Mucosa of descending colon (tissue), 3 donors: ENCODE data around the gene MAPKAP1. TPM values are rescaled to one million over a fixed set of nuclear protein-coding genes. Genes with fewer than 3 reads are reported as not detected.
A peak's percentile ranks its signal among the peaks of the same experiment; 100 is the strongest.

Source experiments
- ATAC-seq: fragments of 200-7000 bp; cut with Tn5 transposase; one replicate; pipeline ENCODE4 v1.9.1; 2020; ENCODE audit warnings: mild to moderate bottlenecking, moderate library complexity
- DNase-seq, 3 donors: peaks; one replicate each; pipeline ENCODE4 v3.0.0-alpha.2; 2020
- H3K36me3 ChIP-seq: fragments of 200-600 bp; one replicate; pipeline ENCODE4 v1.8.0; 2021; ENCODE audit warnings: low read depth, mild to moderate bottlenecking
- H3K4me1 ChIP-seq: fragments of 200-600 bp; one replicate; pipeline ENCODE4 v1.8.0; 2021; ENCODE audit warnings: low read depth, mild to moderate bottlenecking
- H3K4me3 ChIP-seq: fragments of 200-600 bp; one replicate; pipeline ENCODE4 v1.8.0; 2021; ENCODE audit warnings: mild to moderate bottlenecking
- H3K9me3 ChIP-seq: fragments of 200-600 bp; one replicate; pipeline ENCODE4 v1.8.0; 2021; ENCODE audit warnings: mild to moderate bottlenecking
- CTCF ChIP-seq: fragments of 200-600 bp; IDR thresholded peaks from one replicate; pipeline ENCODE4 v1.8.0; 2022; ENCODE audit warnings: antibody characterized with exemption, mild to moderate bottlenecking
- intact Hi-C, 2 donors: fragments of 100-400 bp; cut with DNase I in 1 of 2; cut with micrococcal nuclease in 1 of 2; formaldehyde crosslinking; loops; one replicate each; pipeline versions ENCODE4 v1.11.0 to v1.11.1; 2022; cut with DNase I, micrococcal nuclease
- total RNA-seq, 3 donors: library from RNA; stranded (reverse); fragmentation: NEBNext Ultra II Directional in 2 of 3; extraction: Animal tissue kit (Norgen Biotek cat#: 25700) in 2 of 3; gene quantifications; one replicate each; pipeline versions ENCODE4 v1.2.1 to v1.2.4, GENCODE V29; 2021 to 2023
- donor health status: DM: no; HTN: no; CAD: no; lungs with moderate emphysema.
- donor health status: DM: no; HTN: no; CAD: no.
- donor health status: DM: no; HTN: yes; CAD: no.

MAPKAP1 gene
- total RNA-seq, 3 donors from 2014 or later, result 73.2 to 98.4 (median 84.9) TPM

DNA sequence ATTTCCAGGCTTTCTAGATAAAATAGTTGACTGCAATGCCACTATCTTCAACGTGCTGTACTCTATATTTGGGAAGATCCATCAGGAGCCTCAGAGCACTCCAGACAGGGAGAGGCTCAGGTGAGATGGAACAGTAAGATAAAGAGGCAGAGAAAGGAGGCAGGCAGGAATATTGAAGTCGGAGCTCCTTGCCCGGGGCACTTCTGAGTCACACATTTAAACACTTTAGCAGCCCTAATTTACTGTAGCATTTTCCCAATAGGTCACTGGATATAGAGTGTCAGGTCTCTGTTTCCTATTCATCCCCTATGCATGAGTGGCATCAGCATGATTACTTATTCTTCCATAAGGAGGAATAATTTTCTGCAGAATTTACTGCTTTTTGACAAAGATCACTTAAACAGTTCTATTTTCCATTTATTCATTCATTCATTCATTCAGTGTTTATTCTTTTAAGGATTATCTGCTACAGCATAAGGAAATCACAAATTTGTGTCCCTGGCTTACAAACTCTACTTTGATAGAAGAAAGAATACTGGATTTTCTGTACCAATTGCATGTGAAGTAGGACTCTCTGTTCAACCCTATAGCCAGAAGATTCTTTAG, 170.7 kb downstream of the MAPKAP1 start:
- intact Hi-C loops, result no loop called here
- no peak for ATAC-seq
- no peak for DNase-seq
- no peaks in the 10 kb centered on the region for H3K9me3 ChIP-seq
- TF ChIP-seq CTCF, result no peak
- H3K4me1 ChIP-seq, result peaks cover 13% of the 10 kb centered on the region
- no peak overlapping the region for H3K4me3 ChIP-seq
- no peaks in the 10 kb centered on the region for H3K36me3 ChIP-seq

DNA sequence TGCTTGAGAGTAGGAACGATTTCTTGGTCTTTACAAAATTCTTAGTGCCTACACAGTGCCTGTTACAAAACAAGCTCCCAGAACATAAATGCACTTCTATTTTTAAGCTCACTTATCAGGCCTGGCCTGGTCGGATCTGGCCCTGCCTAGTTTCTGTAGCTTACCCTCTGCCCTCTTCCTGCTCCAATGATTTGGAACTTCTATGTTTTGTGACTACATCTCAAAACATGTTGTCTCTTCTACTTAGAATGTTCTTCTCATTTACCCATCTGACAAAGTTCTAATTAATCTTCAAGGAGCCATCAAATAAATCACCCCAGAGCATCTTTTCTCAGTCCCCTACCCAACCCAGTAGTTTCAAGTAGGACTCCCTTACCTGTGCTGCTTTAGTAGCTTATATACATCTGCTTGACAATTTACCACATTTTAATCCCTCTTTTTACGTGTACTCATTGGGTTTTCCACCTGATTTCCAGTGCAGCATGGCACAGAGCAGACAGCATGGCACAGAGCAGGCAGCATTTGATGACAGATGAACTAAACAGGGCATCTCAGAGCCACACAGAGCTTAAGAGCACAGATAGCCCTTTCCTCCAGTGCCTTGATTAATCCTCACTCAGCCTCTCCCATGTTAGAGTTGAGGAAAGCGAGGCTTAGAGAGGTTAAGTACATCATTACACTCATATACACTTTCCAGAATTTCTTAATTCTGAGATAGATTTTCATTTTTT, 171.9 kb downstream of the MAPKAP1 start:
- Histone ChIP-seq H3K9me3 (no peaks in the 10 kb centered on the region), H3K36me3 (no peaks in the 10 kb centered on the region), H3K4me3 (no peak overlapping the region), H3K4me1 (peaks cover 13% of the 10 kb centered on the region)
- DNase-seq (no peak), ATAC-seq (no peak)
- TF ChIP-seq CTCF, result no peak
- intact Hi-C loops, result no loop called here

DNA sequence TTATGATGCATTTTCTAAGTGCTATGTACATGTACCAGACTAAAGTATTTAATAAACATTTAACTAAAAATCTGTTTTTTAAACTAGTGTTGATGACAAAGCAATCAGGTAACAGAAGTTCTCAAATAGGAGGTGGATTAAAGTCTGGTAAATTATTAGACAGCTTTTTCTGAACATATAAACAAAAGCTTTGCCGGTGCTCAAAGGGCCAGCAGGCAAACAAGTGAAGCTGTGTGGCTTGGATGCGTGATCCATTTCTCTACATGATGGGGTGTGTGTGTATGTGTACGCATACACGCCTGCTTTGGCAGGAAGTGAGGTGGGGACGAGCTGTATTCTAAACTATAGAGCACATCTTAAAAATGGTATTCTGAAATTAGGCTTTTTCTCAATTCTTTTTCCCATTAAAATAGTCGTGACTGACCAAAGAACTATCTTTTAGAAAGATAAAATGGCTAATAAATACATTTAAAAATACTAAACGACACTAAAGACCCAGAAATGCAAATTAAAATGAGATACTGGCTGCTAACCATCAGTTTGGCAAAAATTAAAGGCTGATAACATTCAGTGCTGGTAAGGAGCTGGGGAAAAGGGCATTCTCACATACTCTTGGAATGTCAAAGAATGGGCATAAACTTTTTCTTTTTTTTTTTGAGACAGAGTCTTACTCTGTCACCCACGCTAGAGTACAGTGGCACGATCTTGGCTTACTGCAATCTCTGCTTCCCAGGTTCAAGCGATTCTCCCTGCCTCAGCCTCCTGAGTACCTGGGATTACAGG, 174.0 kb downstream of the MAPKAP1 start:
- H3K9me3 ChIP-seq, result no peaks in the 10 kb centered on the region
- intact Hi-C loops, result no loop called here
- no peak for DNase-seq
- no peak overlapping the region for H3K4me3 ChIP-seq
- ATAC-seq, result no peak
- H3K36me3 ChIP-seq, result no peaks in the 10 kb centered on the region
- H3K4me1 ChIP-seq, result peaks cover 7% of the 10 kb centered on the region
- no peak for TF ChIP-seq CTCF

GRCh38 chr9:125532412-125532811, 174.6 kb downstream of the MAPKAP1 start:
- H3K4me1 ChIP-seq, result peaks cover 1% of the 10 kb centered on the region
- DNase-seq (no peak), ATAC-seq (no peak)
- no peak for TF ChIP-seq CTCF
- H3K9me3 ChIP-seq, result no peaks in the 10 kb centered on the region
- intact Hi-C loops, result no loop called here
- H3K36me3 ChIP-seq, result no peaks in the 10 kb centered on the region
- H3K4me3 ChIP-seq, result no peak overlapping the region

DNA sequence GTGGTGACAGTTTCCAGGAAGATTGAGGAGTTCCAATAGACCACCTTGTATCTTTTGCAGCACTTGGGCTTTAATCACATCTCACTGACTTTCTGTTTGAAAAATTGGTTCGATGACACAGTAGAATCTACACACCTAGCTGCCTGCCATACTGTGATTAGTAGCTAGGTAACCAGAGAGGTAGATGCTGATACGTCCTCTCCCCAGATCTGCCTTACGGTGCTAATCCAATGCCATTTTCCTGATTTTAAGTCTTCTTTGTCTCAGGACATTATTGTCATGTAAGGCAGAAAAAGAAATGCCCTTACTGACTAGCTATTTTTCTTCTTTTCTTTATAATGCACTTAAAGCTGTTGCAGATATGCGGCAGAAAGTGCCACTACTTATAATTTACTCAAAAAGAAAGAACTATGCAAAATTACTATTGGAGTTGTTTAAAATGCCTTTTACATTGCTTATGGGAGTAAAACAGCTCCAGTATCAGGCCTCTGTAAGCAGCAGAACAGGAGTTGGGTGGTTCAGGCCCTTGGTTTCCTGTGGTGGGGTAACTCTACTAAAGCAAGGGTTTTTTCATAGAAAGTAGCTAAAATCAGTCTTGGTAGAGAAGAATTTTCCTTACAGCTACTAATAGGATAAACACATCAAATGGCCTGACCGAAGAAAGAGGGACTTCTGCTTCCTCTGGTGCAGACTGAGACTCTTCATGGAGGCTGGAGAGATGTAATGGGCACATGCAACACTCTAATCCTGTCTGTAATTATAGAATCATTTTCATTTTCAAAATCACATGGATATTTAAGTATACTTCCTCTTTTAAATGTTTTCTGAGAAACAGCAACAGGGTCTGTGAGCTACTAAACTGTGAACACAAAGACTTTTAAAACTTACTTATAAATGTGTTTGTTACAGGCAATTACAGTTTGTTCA, 177.2 kb downstream of the MAPKAP1 start:
- no peaks in the 10 kb centered on the region for H3K9me3 ChIP-seq
- intact Hi-C loops, result no loop called here
- no peak overlapping the region for H3K4me3 ChIP-seq
- no peak for DNase-seq
- H3K36me3 ChIP-seq, result no peaks in the 10 kb centered on the region
- no peak for TF ChIP-seq CTCF
- peak; percentile 52 for ATAC-seq
- H3K4me1 ChIP-seq, result no peaks in the 10 kb centered on the region
